ENCODE measurements around the gene TIMMDC1. TPM values are rescaled to one million over a fixed set of nuclear protein-coding genes. Genes with fewer than 3 reads are reported as not detected.

Gene TIMMDC1
- total RNA-seq, 1 donor from 2014 or later, result 75.4 TPM

- H3K27ac Mint-ChIP-seq (ENCODE audit: unreplicated experiment), result no peak overlapping the region
- H3K27me3 Mint-ChIP-seq (ENCODE audit: unreplicated experiment), result peaks cover 2% of the 10 kb centered on the region
- TF ChIP-seq CTCF (IDR thresholded peaks at IDR 0.05; ENCODE audit: partially characterized antibody, unreplicated experiment), result no peak
- DNase-seq, result no peak
- H3K4me3 Mint-ChIP-seq (ENCODE audit: unreplicated experiment), result no peak overlapping the region
- H3K36me3 Mint-ChIP-seq (ENCODE audit: unreplicated experiment), result no peaks in the 10 kb centered on the region
- no peaks in the 10 kb centered on the region for H3K4me1 Mint-ChIP-seq (ENCODE audit: low read depth, unreplicated experiment)
- no peaks in the 10 kb centered on the region for H3K9me3 Mint-ChIP-seq (ENCODE audit: unreplicated experiment)
Measured at GRCh38 chr3:119571230-119571629, 72.9 kb downstream of the TIMMDC1 start.

DNA sequence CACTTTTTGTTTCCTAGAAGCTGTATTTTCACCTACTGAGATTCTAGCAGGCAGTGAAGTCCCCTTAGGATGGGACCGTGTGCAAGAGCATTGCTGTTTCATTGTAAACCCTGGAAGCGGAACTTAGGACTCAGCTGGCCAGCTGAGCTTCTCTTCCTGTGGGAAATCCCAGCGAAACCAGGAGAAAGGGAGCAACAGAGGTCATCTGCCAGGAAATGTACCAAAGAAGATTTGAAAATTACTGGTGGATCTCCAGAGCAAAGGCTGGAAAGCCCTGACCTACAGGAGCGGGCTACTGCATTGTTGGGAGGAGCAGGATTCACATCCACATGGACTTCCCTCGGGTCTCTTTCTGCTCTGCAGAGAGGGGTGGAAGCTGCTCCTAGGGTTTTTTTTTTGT is 73.3 kb downstream of the TIMMDC1 start:
- Mint-ChIP-seq H3K4me1 (ENCODE audit: low read depth, unreplicated experiment) (no peaks in the 10 kb centered on the region), H3K4me3 (ENCODE audit: unreplicated experiment) (no peak overlapping the region), H3K27ac (ENCODE audit: unreplicated experiment) (no peak overlapping the region), H3K9me3 (ENCODE audit: unreplicated experiment) (no peaks in the 10 kb centered on the region), H3K27me3 (ENCODE audit: unreplicated experiment) (no peaks in the 10 kb centered on the region), H3K36me3 (ENCODE audit: unreplicated experiment) (no peaks in the 10 kb centered on the region)
- no peak for DNase-seq
- TF ChIP-seq CTCF (IDR thresholded peaks at IDR 0.05; ENCODE audit: partially characterized antibody, unreplicated experiment), result no peak

Other genes with a start within 250 kb of the TIMMDC1 start
- gene ARHGAP31, start 204.2 kb upstream of the TIMMDC1 start, total RNA-seq (ENCODE audit: unreplicated experiment), result 0.20 TPM
- 22.8 TPM for gene TMEM39A, start 34.9 kb upstream of the TIMMDC1 start, total RNA-seq (ENCODE audit: unreplicated experiment)
- gene POGLUT1, start 29.6 kb upstream of the TIMMDC1 start, total RNA-seq (ENCODE audit: unreplicated experiment), result 17.4 TPM
- not detected for gene CD80, start 61.1 kb downstream of the TIMMDC1 start, total RNA-seq (ENCODE audit: unreplicated experiment)
- gene ADPRH, start 80.9 kb downstream of the TIMMDC1 start, total RNA-seq (ENCODE audit: unreplicated experiment), result 1.1 TPM
- gene PLA1A, start 99.3 kb downstream of the TIMMDC1 start, total RNA-seq (ENCODE audit: unreplicated experiment), result not detected
- gene POPDC2, start 162.0 kb downstream of the TIMMDC1 start, total RNA-seq (ENCODE audit: unreplicated experiment), result 1.4 TPM
- 38.0 TPM for gene COX17, start 178.9 kb downstream of the TIMMDC1 start, total RNA-seq (ENCODE audit: unreplicated experiment)
- gene CFAP91, start 204.5 kb downstream of the TIMMDC1 start, total RNA-seq (ENCODE audit: unreplicated experiment), result 0.59 TPM

Data from glutamatergic neuron (in vitro differentiated cells).